ENCODE results near the gene FBXO38.

Gene FBXO38

GRCh38 chr5:148408092-148408491 lies 24.3 kb downstream of the FBXO38 start:
- Histone ChIP-seq H3K27ac (ENCODE audit: low read length) (no peak overlapping the region), H3K27me3 (ENCODE audit: low read depth, low read length) (no peaks in the 10 kb centered on the region), H3K9me3 (ENCODE audit: control insufficient read depth in 1 of 2, low read length in 2 of 2) (no peaks in the 10 kb centered on the region), H3K4me3 (ENCODE audit: low read depth in 1 of 2, low read length in 2 of 2) (no peak overlapping the region), H3K36me3 (ENCODE audit: control insufficient read depth in 1 of 2, insufficient read depth in 2 of 2, low read length in 2 of 2) (peaks cover 41 to 58% of the 10 kb centered on the region in 2 donors), H3K4me1 (ENCODE audit: control insufficient read depth in 1 of 2, insufficient read depth in 2 of 2, low read length in 2 of 2) (peaks cover 3 to 4% of the 10 kb centered on the region in 2 donors)

GRCh38 chr5:148412124-148412523 lies 28.4 kb downstream of the FBXO38 start:
- peaks cover 39 to 59% of the 10 kb centered on the region in 2 donors for H3K36me3 ChIP-seq (ENCODE audit: control insufficient read depth in 1 of 2, insufficient read depth in 2 of 2, low read length in 2 of 2)

GRCh38 chr5:148414833-148415232 lies 31.1 kb downstream of the FBXO38 start:
- peaks cover 52 to 65% of the 10 kb centered on the region in 2 donors for H3K36me3 ChIP-seq (ENCODE audit: control insufficient read depth in 1 of 2, insufficient read depth in 2 of 2, low read length in 2 of 2)
- H3K9me3 ChIP-seq (ENCODE audit: control insufficient read depth in 1 of 2, low read length in 2 of 2), result no peaks in the 10 kb centered on the region

More at GRCh38 chr5:148412124-148412523, 28.4 kb downstream of the FBXO38 start:
- Histone ChIP-seq H3K27me3 (ENCODE audit: low read depth, low read length) (no peaks in the 10 kb centered on the region), H3K9me3 (ENCODE audit: control insufficient read depth in 1 of 2, low read length in 2 of 2) (no peaks in the 10 kb centered on the region), H3K27ac (ENCODE audit: low read length) (no peak overlapping the region), H3K4me1 (ENCODE audit: control insufficient read depth in 1 of 2, insufficient read depth in 2 of 2, low read length in 2 of 2) (no peaks in the 10 kb centered on the region), H3K4me3 (ENCODE audit: low read depth in 1 of 2, low read length in 2 of 2) (no peak overlapping the region)

GRCh38 chr5:148416416-148416815 lies 32.7 kb downstream of the FBXO38 start:
- no peaks in the 10 kb centered on the region for H3K9me3 ChIP-seq (ENCODE audit: control insufficient read depth in 1 of 2, low read length in 2 of 2)
- H3K27ac ChIP-seq (ENCODE audit: low read length), result no peak overlapping the region
- H3K4me3 ChIP-seq (ENCODE audit: low read depth in 1 of 2, low read length in 2 of 2), result no peak overlapping the region
- peaks cover 54% of the 10 kb centered on the region in 2 donors for H3K36me3 ChIP-seq (ENCODE audit: control insufficient read depth in 1 of 2, insufficient read depth in 2 of 2, low read length in 2 of 2)
- H3K4me1 ChIP-seq (ENCODE audit: control insufficient read depth in 1 of 2, insufficient read depth in 2 of 2, low read length in 2 of 2), result no peaks in the 10 kb centered on the region
- no peaks in the 10 kb centered on the region for H3K27me3 ChIP-seq (ENCODE audit: low read depth, low read length)

More at GRCh38 chr5:148414833-148415232, 31.1 kb downstream of the FBXO38 start:
- Histone ChIP-seq H3K27ac (ENCODE audit: low read length) (peak overlapping the region; percentile 3), H3K27me3 (ENCODE audit: low read depth, low read length) (no peaks in the 10 kb centered on the region), H3K4me1 (ENCODE audit: control insufficient read depth in 1 of 2, insufficient read depth in 2 of 2, low read length in 2 of 2) (no peaks in the 10 kb centered on the region), H3K4me3 (ENCODE audit: low read depth in 1 of 2, low read length in 2 of 2) (no peak overlapping the region)

GRCh38 chr5:148416921-148417320 lies 33.2 kb downstream of the FBXO38 start:
- Histone ChIP-seq H3K9me3 (ENCODE audit: control insufficient read depth in 1 of 2, low read length in 2 of 2) (no peaks in the 10 kb centered on the region), H3K36me3 (ENCODE audit: control insufficient read depth in 1 of 2, insufficient read depth in 2 of 2, low read length in 2 of 2) (peaks cover 52 to 54% of the 10 kb centered on the region in 2 donors), H3K27me3 (ENCODE audit: low read depth, low read length) (no peaks in the 10 kb centered on the region), H3K27ac (ENCODE audit: low read length) (no peak overlapping the region), H3K4me3 (ENCODE audit: low read depth in 1 of 2, low read length in 2 of 2) (no peak overlapping the region), H3K4me1 (ENCODE audit: control insufficient read depth in 1 of 2, insufficient read depth in 2 of 2, low read length in 2 of 2) (no peaks in the 10 kb centered on the region)

GRCh38 chr5:148418511-148418910 lies 34.8 kb downstream of the FBXO38 start:
- H3K36me3 ChIP-seq (ENCODE audit: control insufficient read depth in 1 of 2, insufficient read depth in 2 of 2, low read length in 2 of 2), result peaks cover 53 to 60% of the 10 kb centered on the region in 2 donors

GRCh38 chr5:148421661-148422060 lies 37.9 kb downstream of the FBXO38 start:
- no peaks in the 10 kb centered on the region for H3K27me3 ChIP-seq (ENCODE audit: low read depth, low read length)
- no peaks in the 10 kb centered on the region for H3K9me3 ChIP-seq (ENCODE audit: control insufficient read depth in 1 of 2, low read length in 2 of 2)
- no peak overlapping the region for H3K27ac ChIP-seq (ENCODE audit: low read length)
- H3K4me3 ChIP-seq (ENCODE audit: low read depth in 1 of 2, low read length in 2 of 2), result no peak overlapping the region
- peaks cover 68 to 71% of the 10 kb centered on the region in 2 donors for H3K36me3 ChIP-seq (ENCODE audit: control insufficient read depth in 1 of 2, insufficient read depth in 2 of 2, low read length in 2 of 2)
- H3K4me1 ChIP-seq (ENCODE audit: control insufficient read depth in 1 of 2, insufficient read depth in 2 of 2, low read length in 2 of 2), result no peaks in the 10 kb centered on the region

More at GRCh38 chr5:148418511-148418910, 34.8 kb downstream of the FBXO38 start:
- Histone ChIP-seq H3K27me3 (ENCODE audit: low read depth, low read length) (no peaks in the 10 kb centered on the region), H3K9me3 (ENCODE audit: control insufficient read depth in 1 of 2, low read length in 2 of 2) (no peaks in the 10 kb centered on the region), H3K27ac (ENCODE audit: low read length) (no peak overlapping the region), H3K4me1 (ENCODE audit: control insufficient read depth in 1 of 2, insufficient read depth in 2 of 2, low read length in 2 of 2) (no peaks in the 10 kb centered on the region), H3K4me3 (ENCODE audit: low read depth in 1 of 2, low read length in 2 of 2) (no peak overlapping the region)

GRCh38 chr5:148425808-148426207 lies 42.0 kb downstream of the FBXO38 start:
- Histone ChIP-seq H3K9me3 (ENCODE audit: control insufficient read depth in 1 of 2, low read length in 2 of 2) (no peaks in the 10 kb centered on the region), H3K36me3 (ENCODE audit: control insufficient read depth in 1 of 2, insufficient read depth in 2 of 2, low read length in 2 of 2) (peaks cover 51 to 70% of the 10 kb centered on the region in 2 donors), H3K27ac (ENCODE audit: low read length) (no peak overlapping the region), H3K4me3 (ENCODE audit: low read depth in 1 of 2, low read length in 2 of 2) (no peak overlapping the region), H3K4me1 (ENCODE audit: control insufficient read depth in 1 of 2, insufficient read depth in 2 of 2, low read length in 2 of 2) (no peaks in the 10 kb centered on the region), H3K27me3 (ENCODE audit: low read depth, low read length) (no peaks in the 10 kb centered on the region)

GRCh38 chr5:148426514-148426913 lies 42.8 kb downstream of the FBXO38 start:
- no peak overlapping the region for H3K27ac ChIP-seq (ENCODE audit: low read length)
- no peaks in the 10 kb centered on the region for H3K4me1 ChIP-seq (ENCODE audit: control insufficient read depth in 1 of 2, insufficient read depth in 2 of 2, low read length in 2 of 2)
- H3K27me3 ChIP-seq (ENCODE audit: low read depth, low read length), result no peaks in the 10 kb centered on the region
- no peaks in the 10 kb centered on the region for H3K9me3 ChIP-seq (ENCODE audit: control insufficient read depth in 1 of 2, low read length in 2 of 2)
- H3K4me3 ChIP-seq (ENCODE audit: low read depth in 1 of 2, low read length in 2 of 2), result no peak overlapping the region
- peaks cover 51 to 73% of the 10 kb centered on the region in 2 donors for H3K36me3 ChIP-seq (ENCODE audit: control insufficient read depth in 1 of 2, insufficient read depth in 2 of 2, low read length in 2 of 2)

GRCh38 chr5:148427370-148428042 lies 43.7 kb downstream of the FBXO38 start:
- Histone ChIP-seq H3K4me3 (ENCODE audit: low read depth in 1 of 2, low read length in 2 of 2) (no peak overlapping the region), H3K36me3 (ENCODE audit: control insufficient read depth in 1 of 2, insufficient read depth in 2 of 2, low read length in 2 of 2) (peaks cover 49 to 72% of the 10 kb centered on the region in 2 donors), H3K27ac (ENCODE audit: low read length) (no peak overlapping the region), H3K27me3 (ENCODE audit: low read depth, low read length) (no peaks in the 10 kb centered on the region), H3K4me1 (ENCODE audit: control insufficient read depth in 1 of 2, insufficient read depth in 2 of 2, low read length in 2 of 2) (no peaks in the 10 kb centered on the region), H3K9me3 (ENCODE audit: control insufficient read depth in 1 of 2, low read length in 2 of 2) (no peaks in the 10 kb centered on the region)

- no peaks in the 10 kb centered on the region for H3K4me1 ChIP-seq (ENCODE audit: control insufficient read depth in 1 of 2, insufficient read depth in 2 of 2, low read length in 2 of 2)
- H3K4me3 ChIP-seq (ENCODE audit: low read depth in 1 of 2, low read length in 2 of 2), result no peak overlapping the region
- no peaks in the 10 kb centered on the region for H3K9me3 ChIP-seq (ENCODE audit: control insufficient read depth in 1 of 2, low read length in 2 of 2)
- H3K27me3 ChIP-seq (ENCODE audit: low read depth, low read length), result no peaks in the 10 kb centered on the region
- H3K36me3 ChIP-seq (ENCODE audit: control insufficient read depth in 1 of 2, insufficient read depth in 2 of 2, low read length in 2 of 2), result peaks cover 44 to 70% of the 10 kb centered on the region in 2 donors
- H3K27ac ChIP-seq (ENCODE audit: low read length), result no peak overlapping the region
Measured at GRCh38 chr5:148428848-148429247, 45.1 kb downstream of the FBXO38 start.

GRCh38 chr5:148433826-148434225 lies 50.1 kb downstream of the FBXO38 start:
- Histone ChIP-seq H3K27ac (ENCODE audit: low read length) (no peak overlapping the region), H3K27me3 (ENCODE audit: low read depth, low read length) (no peaks in the 10 kb centered on the region), H3K4me3 (ENCODE audit: low read depth in 1 of 2, low read length in 2 of 2) (no peak overlapping the region), H3K9me3 (ENCODE audit: control insufficient read depth in 1 of 2, low read length in 2 of 2) (no peaks in the 10 kb centered on the region), H3K36me3 (ENCODE audit: control insufficient read depth in 1 of 2, insufficient read depth in 2 of 2, low read length in 2 of 2) (peaks cover 31 to 41% of the 10 kb centered on the region in 2 donors), H3K4me1 (ENCODE audit: control insufficient read depth in 1 of 2, insufficient read depth in 2 of 2, low read length in 2 of 2) (no peaks in the 10 kb centered on the region)
